Left lung (tissue), 14 donors: ENCODE data around the gene ANKRD10. TPM values are rescaled to one million over a fixed set of nuclear protein-coding genes. Genes with fewer than 3 reads are reported as not detected.

ENCODE experiments used
- ATAC-seq: fragments of 200-7000 bp; cut with Tn5 transposase; one replicate; pipeline ENCODE4 v1.9.1; 2020; ENCODE audit warnings: moderate library complexity
- DNase-seq, 4 donors: peaks; one replicate each; pipeline ENCODE4 v3.0.0-alpha.2; 2013 to 2020
- H3K27ac ChIP-seq, 2 donors: fragments of 200-600 bp; sonication (generic) in 1 of 2; one replicate each; pipeline versions ENCODE4 v1.5.0 to v1.8.0; 2020 to 2021
- H3K27me3 ChIP-seq, 2 donors: fragments of 200-600 bp; sonication (generic) in 1 of 2; one replicate each; pipeline versions ENCODE4 v1.5.0 to v1.8.0; 2020 to 2021
- H3K36me3 ChIP-seq, 2 donors: fragments of 200-600 bp; sonication (generic) in 1 of 2; one replicate each; pipeline versions ENCODE4 v1.5.0 to v1.8.0; 2020 to 2021
- H3K4me1 ChIP-seq, 2 donors: fragments of 200-600 bp; one replicate each; pipeline ENCODE4 v1.8.0; 2021
- H3K4me3 ChIP-seq, 2 donors: fragments of 200-600 bp; sonication (generic) in 1 of 2; one replicate each; pipeline versions ENCODE4 v1.5.0 to v1.8.0; 2020 to 2021; ENCODE audit warnings: mild to moderate bottlenecking in 1 of 2
- H3K9me3 ChIP-seq, 2 donors: fragments of 200-600 bp; sonication (generic) in 1 of 2; one replicate each; pipeline versions ENCODE4 v1.5.0 to v1.8.0; 2020 to 2021
- intact Hi-C, 2 donors: fragments of 100-400 bp; cut with DNase I; formaldehyde crosslinking; loops; one replicate each; pipeline versions ENCODE4 v1.11.2 to v1.14.2; 2022
- long read RNA-seq, 12 donors: library from polyadenylated mRNA in 2 of 12; unstranded in 2 of 12; transcript quantifications; one replicate each; pipeline ENCODE4 v2.0.0 and lab custom pipeline, GENCODE V29; 2019 to 2026
- polyA plus RNA-seq, 6 donors: library from polyadenylated mRNA; unstranded; fragments of 120-200 nt; gene quantifications; one replicate each; pipeline ENCODE4 v1.2.1, GENCODE V29; 2013; ENCODE audit not compliant: insufficient read length in 6 of 6
- total RNA-seq, 2 donors: library from RNA; stranded (reverse); fragmentation: NEBNext Ultra II Directional; extraction: Animal tissue kit (Norgen Biotek cat#: 25700); gene quantifications; one replicate each; pipeline ENCODE4 v1.2.1, GENCODE V29; 2021
- TF ChIP-seq, protein P1 (sequence below), 2 donors: fragments of 200-600 bp; sonication (generic) in 1 of 2; IDR thresholded peaks; one replicate each; pipeline versions ENCODE4 v1.5.0 to v1.8.0; 2021; ENCODE audit warnings: antibody characterized with exemption in 2 of 2
- donor health status: DM: no; HTN: yes; CAD: no.
- donor health status: DM: no; HTN: no; CAD: no.

The ANKRD10 gene
- total RNA-seq: 100 to 1,000 TPM; 101 to 110 TPM
- 100 to 1,000 TPM; 351 to 489 (median 438) TPM for polyA plus RNA-seq
- long read RNA-seq, donor 1, transcript ANKRD10-207 (2 exons, 446 nt): major isoform, 6 of 86 reads
- long read RNA-seq, donor 1, transcript ANKRD10-211 (2 exons, 704 nt): major isoform, 6 of 86 reads
- long read RNA-seq, donor 1, partial matches to known transcripts: 66 of 86 reads
- long read RNA-seq, donor 1, other reads (novel, unspliced or antisense): 6 of 86 reads
- long read RNA-seq, donor 2, transcript ANKRD10-211 (2 exons, 704 nt): major isoform, 18 of 117 reads
- long read RNA-seq, donor 2, partial matches to known transcripts: 89 of 117 reads
- long read RNA-seq, donor 2, other reads (novel, unspliced or antisense): 5 of 117 reads
- long read RNA-seq, donor 3, transcript ANKRD10-207 (2 exons, 446 nt): major isoform, 6 of 42 reads
- long read RNA-seq, donor 3, partial matches to known transcripts: 31 of 42 reads
- long read RNA-seq, donor 3, other reads (novel, unspliced or antisense): 0 of 42 reads
- long read RNA-seq, donor 4, partial matches to known transcripts: 0 of 19 reads
- long read RNA-seq, donor 4, other reads (novel, unspliced or antisense): 12 of 19 reads
- long read RNA-seq, donor 5, transcript ANKRD10-211 (2 exons, 704 nt): major isoform, 9 of 78 reads
- long read RNA-seq, donor 5, partial matches to known transcripts: 59 of 78 reads
- long read RNA-seq, donor 5, other reads (novel, unspliced or antisense): 0 of 78 reads
- long read RNA-seq, donor 6, transcript ANKRD10-207 (2 exons, 446 nt): major isoform, 7 of 43 reads
- long read RNA-seq, donor 6, partial matches to known transcripts: 27 of 43 reads
- long read RNA-seq, donor 6, other reads (novel, unspliced or antisense): 0 of 43 reads
- long read RNA-seq, donor 7, transcript ANKRD10-207 (2 exons, 446 nt): major isoform, 8 of 51 reads
- long read RNA-seq, donor 7, partial matches to known transcripts: 38 of 51 reads
- long read RNA-seq, donor 7, other reads (novel, unspliced or antisense): 0 of 51 reads
- long read RNA-seq, donor 8, transcript ANKRD10-211 (2 exons, 704 nt): major isoform, 14 of 86 reads
- long read RNA-seq, donor 8, transcript ANKRD10-207 (2 exons, 446 nt): minor isoform, 8 of 86 reads
- long read RNA-seq, donor 8, partial matches to known transcripts: 61 of 86 reads
- long read RNA-seq, donor 8, other reads (novel, unspliced or antisense): 0 of 86 reads
- long read RNA-seq, donor 9: 0 reads
- long read RNA-seq, donor 10, partial matches to known transcripts: 5 of 18 reads
- long read RNA-seq, donor 10, other reads (novel, unspliced or antisense): 7 of 18 reads
- long read RNA-seq, donor 11, transcript ANKRD10-207 (2 exons, 446 nt): major isoform, 6 of 38 reads
- long read RNA-seq, donor 11, partial matches to known transcripts: 25 of 38 reads
- long read RNA-seq, donor 11, other reads (novel, unspliced or antisense): 0 of 38 reads
- long read RNA-seq, donor 12, transcript ANKRD10-207 (2 exons, 446 nt): minor isoform, 9 of 68 reads
- long read RNA-seq, donor 12, transcript ANKRD10-211 (2 exons, 704 nt): major isoform, 10 of 68 reads
- long read RNA-seq, donor 12, partial matches to known transcripts: 46 of 68 reads
- long read RNA-seq, donor 12, other reads (novel, unspliced or antisense): 0 of 68 reads

DNA sequence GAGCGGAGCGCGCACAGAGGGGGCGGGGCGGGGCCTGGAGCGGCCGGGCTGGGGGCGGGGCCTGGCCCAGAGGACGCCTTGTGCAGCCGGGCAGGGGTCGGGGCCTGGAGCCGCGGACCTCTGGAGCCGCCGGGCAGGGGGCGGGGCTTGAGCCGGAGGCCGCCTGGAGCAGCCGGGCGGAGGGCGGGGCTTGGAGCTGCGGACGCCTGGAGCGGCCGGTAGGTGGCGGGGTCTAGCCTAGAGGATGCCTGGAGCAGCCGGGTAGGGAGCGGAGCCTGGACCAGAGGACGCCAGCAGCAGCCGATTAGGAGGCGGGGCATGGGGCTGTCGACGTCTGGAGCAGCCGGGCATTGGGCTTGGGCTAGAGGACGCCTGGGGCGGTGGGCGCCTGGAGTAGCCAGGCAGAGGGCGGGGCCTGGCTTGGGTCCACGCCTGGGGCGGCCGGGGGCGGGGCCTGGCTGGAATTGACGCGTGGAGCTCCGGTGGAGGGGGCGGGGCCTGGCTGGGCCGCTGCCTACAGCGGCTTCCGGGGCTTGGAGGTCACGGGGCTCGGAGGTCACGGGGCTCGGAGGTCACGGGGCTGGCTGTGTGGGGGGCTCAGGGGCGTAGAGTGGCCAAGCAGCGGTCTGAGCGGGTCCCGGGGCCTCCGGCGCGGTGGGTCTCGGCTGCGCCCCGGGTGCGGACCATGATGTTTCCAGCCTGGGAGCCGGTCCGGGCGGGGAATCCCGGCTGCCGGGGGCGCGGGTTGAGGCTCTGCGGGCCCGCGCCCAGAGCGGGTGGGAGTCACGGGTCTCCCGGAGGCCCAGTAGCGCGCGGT lies at the start of gene ANKRD10:
TSS of gene ANKRD10 (minus strand) at position 13 of the 817 bp plus-strand sequence. CDS start 135 bp downstream, outside the sequence.
- no peaks in the 10 kb centered on the region for H3K27me3 ChIP-seq
- peaks cover 0 to 2% of the 10 kb centered on the region in 2 donors for H3K36me3 ChIP-seq
- ATAC-seq (peak; percentile 88), DNase-seq (peak; percentile 99 to 100 (median 100))
- H3K4me3 ChIP-seq: peak within 1 kb of the TSS; percentile 93 to 97
- TF ChIP-seq, protein P1, sequence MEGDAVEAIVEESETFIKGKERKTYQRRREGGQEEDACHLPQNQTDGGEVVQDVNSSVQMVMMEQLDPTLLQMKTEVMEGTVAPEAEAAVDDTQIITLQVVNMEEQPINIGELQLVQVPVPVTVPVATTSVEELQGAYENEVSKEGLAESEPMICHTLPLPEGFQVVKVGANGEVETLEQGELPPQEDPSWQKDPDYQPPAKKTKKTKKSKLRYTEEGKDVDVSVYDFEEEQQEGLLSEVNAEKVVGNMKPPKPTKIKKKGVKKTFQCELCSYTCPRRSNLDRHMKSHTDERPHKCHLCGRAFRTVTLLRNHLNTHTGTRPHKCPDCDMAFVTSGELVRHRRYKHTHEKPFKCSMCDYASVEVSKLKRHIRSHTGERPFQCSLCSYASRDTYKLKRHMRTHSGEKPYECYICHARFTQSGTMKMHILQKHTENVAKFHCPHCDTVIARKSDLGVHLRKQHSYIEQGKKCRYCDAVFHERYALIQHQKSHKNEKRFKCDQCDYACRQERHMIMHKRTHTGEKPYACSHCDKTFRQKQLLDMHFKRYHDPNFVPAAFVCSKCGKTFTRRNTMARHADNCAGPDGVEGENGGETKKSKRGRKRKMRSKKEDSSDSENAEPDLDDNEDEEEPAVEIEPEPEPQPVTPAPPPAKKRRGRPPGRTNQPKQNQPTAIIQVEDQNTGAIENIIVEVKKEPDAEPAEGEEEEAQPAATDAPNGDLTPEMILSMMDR (IDR thresholded peaks at IDR 0.05): peak; percentile 87 to 98
- H3K9me3 ChIP-seq: no peaks in the 10 kb centered on the region
- H3K27ac ChIP-seq: peak within 1 kb of the TSS; percentile 99 to 100
- intact Hi-C loops: no loop called here
- peaks cover 17 to 47% of the 10 kb centered on the region in 2 donors for H3K4me1 ChIP-seq

DNA sequence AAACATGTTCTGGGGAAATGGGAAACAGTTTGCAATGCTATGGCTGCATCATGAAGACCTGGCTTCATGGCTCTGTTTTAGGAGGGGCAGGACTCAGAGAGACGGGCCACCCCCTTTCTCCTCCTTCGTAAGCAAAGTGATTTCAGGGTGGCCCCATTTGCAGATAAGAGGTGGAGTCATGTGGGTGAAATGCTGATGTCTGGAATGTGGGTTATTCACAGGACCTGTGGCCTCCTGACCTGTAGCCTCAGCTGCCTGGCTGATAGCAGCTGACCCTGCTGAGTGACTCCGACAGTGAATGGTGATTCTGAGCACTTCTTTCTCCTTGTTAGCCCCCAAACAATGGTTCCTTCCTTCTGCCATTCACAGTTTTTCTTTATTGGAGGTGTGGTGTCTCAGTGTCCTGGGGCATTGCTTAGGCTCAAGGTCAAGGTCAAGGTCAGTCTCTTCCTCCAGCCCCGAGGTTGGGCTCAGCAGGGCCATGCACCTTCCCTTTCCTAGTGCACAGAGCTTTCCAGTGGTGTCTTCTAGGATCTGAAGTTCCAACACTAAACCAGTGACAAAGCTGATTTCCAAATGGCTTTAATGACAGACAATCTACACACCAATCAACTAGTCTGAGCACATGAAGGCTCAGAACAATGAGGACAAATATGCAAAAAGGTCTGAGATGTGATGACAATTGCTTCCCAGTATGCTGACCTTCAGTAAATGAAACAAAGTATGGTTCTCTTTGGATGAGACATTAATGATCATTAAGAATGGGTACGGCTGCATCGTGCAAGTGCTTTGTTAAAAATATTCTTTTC lies 49.6 kb upstream of the ANKRD10 start:
- no peak for ATAC-seq
- H3K4me1 ChIP-seq: no peaks in the 10 kb centered on the region
- intact Hi-C loops: no loop called here
- peaks cover 0 to 37% of the 10 kb centered on the region in 2 donors for H3K9me3 ChIP-seq
- H3K36me3 ChIP-seq: no peaks in the 10 kb centered on the region
- H3K4me3 ChIP-seq: no peak overlapping the region
- TF ChIP-seq, protein P1 (IDR thresholded peaks at IDR 0.05): no peak
- no peak for DNase-seq
- no peak overlapping the region for H3K27ac ChIP-seq
- H3K27me3 ChIP-seq: no peaks in the 10 kb centered on the region

DNA sequence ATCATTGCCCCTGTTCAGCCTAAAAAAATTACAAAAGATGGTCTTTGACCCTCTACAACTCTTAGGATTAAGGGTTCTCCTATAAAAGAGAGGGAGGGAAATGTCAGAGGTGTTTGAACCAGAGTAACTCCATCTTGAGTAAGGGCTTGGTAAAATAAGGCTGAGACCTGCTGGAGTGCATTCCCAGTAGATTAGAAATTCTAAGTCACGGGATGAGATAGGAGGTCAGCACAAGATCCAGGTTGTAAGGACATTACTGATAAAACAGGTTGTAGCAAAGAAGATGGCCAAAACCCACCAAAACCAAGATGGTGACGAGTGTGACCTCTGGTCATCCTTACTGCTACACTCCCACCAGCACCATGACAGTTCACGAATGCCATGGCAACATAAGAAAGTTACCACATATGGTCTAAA lies 48.7 kb upstream of the ANKRD10 start:
- Histone ChIP-seq H3K27me3 (no peaks in the 10 kb centered on the region), H3K9me3 (peaks cover 0 to 37% of the 10 kb centered on the region in 2 donors), H3K4me3 (no peak overlapping the region), H3K4me1 (no peaks in the 10 kb centered on the region), H3K36me3 (no peaks in the 10 kb centered on the region), H3K27ac (no peak overlapping the region)
- TF ChIP-seq, protein P1 (IDR thresholded peaks at IDR 0.05): no peak
- DNase-seq: no peak
- intact Hi-C loops: no loop called here
- ATAC-seq: no peak
